SIG-M5 treated with dmso at 0.1 percent for 504 hours (cell line): ENCODE data around the gene ENTREP3.

Experiments used
- DNase-seq: peaks from one replicate; lab custom pipeline; 2025; ENCODE audit not compliant: unreplicated experiment; lab: John Stamatoyannopoulos, UW

Gene ENTREP3

DNA sequence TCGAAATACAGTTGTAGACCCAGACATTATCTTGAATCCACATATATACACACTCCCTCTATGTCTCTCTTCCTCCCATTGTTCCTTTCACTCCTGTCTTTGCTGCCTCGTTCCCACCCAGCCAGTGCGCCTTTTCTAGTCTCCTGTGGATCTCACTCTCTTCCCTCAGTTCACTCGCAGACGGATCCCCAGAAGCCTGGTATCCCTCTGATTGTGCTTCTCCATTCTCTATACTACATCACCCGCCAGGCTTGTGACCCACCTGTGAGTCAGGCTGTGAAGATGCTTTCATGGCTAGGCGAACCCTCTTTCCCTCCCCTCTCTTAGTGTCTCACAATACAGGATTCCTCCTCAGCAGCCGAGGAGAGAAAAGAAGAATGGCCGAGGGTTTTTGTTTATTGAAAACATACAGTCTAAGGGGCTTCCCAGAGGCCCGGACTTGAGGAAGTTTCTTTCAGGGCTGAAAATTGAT lies 23.4 kb upstream of the ENTREP3 start:
- DNase-seq: no peak

DNA sequence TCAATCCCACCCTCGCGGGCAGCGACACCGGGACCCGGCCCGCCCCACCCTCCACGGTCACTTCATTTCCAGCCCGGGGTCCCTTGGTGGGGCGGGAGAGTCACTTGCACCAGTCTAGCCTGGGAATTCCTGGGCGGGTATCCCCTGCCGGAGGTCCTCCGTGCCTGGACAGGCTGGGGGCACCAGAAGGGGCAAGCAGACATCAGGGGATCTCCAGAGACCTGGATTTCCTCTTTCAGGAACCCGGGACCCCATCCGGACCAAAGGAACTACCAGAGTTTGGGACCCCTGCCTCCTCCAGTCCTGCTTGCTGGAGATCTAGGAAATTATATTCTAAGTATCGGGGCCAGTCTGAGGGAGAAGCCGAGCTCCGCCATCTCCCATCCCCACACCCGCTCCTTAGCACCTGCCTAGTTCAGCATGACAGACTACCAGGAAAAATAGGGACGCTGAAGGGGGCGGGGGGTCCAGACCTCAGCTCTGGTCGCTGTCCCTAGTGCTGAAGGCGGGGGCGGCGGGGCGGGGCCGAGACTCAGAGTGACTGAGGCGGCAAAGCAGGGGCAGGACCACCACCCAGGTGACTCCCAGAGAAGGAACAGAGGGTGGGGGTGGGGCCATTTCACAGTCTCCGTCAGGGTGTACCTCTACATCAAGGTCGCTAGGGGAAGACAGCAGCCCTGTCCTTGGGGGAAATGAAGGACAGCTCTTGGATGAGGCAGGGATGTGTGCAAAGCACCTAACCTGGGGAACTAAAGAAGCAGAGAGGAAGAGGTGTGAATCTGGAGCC lies 22.8 kb upstream of the ENTREP3 start:
- DNase-seq: peak; percentile 75

DNA sequence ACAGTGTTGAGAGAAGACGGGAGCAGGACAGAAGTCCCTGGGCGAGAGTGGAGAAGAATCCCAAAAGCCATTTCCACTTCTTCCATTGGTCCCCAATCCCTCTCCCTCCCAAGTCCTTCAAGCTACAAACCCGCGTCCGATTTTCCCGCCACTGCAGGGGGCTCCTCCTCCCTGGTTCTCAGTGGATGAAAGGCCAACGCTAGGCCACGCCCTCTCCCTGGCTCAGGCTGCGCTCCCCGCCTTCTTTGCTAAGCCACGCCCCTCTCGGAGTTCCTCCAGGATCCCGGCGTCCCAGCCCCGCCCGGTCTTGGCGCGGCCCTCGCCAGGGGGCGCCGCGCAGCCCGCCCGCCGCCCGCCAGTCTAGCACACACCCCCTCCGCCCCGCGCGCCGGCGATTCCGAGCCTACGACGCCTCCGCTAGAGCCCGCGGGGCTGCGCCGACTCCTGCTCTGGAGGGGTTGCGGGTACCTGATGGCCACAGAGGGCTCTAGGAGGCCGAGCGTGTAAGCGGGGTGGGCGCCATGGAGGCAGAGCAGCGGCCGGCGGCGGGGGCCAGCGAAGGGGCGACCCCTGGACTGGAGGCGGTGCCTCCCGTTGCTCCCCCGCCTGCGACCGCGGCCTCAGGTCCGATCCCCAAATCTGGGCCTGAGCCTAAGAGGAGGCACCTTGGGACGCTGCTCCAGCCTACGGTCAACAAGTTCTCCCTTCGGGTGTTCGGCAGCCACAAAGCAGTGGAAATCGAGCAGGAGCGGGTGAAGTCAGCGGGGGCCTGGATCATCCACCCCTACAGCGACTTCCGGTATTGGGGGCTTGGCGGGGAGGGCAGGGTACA lies 22.0 kb upstream of the ENTREP3 start, which contains the start of gene HCN3:
HCN3 (plus strand) TSS at position 394 of the 832 bp plus-strand sequence; CDS start at position 522, 128 bp downstream.
- peak; percentile 98 for DNase-seq

DNA sequence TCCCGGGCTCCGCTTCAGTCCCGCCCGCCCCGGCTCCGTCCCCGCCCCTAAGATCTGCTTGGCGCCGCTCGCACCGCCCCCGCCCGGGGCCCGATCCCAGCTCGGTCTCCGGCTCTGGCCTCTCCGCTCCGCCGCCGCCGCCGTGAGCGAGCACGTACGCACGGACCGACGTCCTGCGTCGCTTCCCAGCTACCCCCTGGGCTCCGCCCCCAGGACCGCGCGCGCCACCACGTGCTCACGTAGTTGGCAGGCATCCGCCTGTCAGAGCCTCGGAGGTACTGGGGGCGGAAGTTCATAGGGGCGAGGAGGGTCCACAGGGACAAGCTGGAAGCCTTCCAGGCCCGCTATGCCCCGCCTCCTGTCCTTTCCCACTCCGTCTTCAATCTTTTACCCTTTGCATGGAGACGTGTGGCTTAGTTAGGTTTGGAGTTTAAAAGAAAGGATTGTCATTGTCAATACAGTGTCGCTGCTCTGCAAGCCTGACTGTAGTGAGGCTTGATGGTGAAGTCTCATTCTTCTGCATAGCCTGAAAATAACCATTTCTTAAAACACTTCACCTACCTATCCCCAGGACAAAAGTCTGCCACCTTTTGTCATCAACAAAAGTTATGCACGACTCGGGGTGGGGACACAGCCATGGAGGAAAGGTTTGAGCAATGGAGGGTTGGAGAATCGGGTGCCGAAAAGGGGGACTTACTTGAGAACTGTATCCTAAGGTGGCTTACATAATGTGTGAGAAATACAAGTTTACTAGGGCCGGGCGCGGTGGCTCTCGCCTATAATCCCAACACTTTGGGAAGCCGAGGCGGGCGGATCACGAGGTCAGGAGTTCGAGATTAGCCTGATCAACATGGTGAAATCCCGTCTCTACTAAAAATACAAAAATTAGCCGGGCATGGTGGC lies 18.3 kb upstream of the ENTREP3 start, which contains the start of gene CLK2:
CLK2 (minus strand) TSS at position 162 of the 903 bp plus-strand sequence. CDS start 2,527 bp downstream, outside the sequence.
- DNase-seq: peak; percentile 98

DNA sequence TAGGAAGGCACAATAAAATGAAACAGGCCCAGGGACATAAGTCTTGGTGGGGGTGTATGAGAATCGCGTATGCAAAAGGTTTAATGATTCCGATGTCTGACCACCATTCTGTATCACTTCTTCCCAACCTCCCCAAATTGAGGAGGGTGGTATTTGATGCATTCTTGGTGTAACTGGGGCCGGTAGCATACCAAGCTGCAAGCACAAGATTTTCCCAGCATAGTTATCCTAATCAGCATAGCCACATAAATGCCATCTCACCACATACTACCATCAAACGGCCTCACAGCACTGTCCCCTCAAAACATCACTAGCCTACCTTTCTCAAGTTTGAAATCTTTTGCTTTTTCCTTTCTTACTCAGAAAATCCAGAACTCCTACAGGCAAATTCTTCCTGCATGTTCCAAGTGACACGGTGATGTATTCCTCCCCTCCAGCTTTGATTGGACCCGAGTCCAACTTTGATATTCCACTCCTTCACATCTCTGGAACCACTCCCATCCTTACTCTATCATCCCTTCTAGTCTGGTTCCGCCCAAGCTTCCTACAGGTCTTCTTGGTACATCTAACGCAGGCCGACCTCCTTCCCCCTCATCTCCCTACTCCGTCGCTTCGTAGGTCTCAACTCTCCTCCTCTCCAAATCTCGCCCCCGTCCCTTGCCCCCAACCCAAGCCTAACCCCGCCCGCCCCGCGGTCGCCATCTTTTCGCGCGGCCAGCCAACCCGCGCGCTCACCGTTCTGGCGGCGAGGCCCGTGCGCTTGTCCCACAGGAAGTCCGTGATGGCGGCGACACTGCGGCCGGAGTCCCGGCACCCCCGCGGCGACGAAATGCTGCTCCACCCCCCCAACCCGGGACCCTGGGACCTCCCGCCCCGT lies 17.4 kb upstream of the ENTREP3 start:
- DNase-seq: peak; percentile 46

DNA sequence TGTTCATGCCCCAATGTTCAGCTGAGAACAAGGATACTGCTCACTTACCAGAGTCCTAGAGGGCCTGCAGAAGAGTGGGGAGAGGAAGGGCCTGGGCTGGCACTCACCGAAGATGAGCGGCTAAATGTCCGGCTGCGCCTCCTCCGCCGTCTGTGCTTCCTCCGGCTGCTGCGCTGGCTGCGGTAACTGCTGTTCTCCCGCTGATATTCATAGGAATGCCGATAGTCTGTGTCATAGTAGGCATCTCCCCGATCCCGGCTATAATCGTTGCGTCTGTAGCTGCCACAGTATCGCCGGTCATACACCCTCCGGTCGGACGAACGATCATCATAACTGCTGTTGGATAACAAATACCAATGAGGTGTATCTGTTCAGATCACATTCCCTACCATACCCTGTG lies 14.1 kb upstream of the ENTREP3 start:
- DNase-seq: no peak

DNA sequence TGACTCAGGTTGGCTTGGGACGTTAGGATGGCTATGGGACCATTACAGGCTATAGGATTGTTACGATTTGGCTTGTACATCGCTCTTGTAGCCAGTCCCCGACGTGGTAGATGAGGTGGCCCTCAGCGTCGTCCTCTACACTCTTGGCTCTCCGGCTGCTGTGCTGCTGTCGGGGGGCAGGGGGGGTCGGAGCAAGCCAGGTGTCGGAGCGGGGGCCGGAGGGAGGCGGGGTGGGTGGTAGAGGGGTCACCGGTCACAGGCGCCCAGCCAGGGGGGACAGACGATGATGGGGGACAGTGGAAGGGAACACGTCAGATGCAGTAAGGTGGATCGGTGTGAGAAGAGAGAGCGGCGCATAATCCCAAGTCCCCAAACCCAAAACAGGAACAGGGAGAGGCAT lies 13.3 kb upstream of the ENTREP3 start:
- no peak for DNase-seq

DNA sequence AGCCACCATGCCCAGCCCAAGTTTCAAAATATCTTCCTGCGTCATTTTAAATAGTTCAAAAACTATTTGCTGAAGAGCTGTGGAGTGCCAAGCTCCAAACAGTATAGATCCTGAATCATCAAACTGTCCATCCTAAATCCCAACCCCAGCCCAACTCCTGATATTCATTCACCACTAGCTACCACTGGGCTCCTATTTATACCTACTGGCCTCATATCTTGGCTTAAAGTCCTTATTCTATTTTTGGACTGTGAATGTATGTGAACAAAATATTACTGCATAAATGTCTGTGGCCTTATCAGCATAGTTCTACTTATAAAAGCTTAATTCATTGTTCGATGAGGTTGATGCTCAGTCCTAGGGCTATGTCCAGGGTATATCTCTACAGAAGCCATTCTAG lies 12.1 kb upstream of the ENTREP3 start:
- DNase-seq: no peak

DNA sequence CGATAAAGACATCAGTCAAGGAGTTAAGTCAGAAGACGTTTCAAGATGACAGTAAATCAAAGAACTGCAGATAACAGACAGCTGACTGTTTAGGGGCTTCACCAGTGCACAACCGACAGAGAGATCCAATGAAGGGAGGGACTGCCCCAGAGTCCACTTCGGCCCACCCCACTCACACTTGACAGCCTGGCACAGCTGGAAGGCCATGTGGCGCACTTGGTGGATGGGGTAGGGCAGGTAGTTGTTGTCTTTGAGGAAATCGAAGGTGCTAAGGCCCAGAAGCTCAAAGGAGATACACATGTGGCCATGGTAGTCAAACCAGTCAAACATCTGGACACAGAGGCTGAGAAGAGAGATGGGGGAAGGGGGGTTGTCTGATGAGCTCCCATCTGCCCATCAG lies 11.3 kb upstream of the ENTREP3 start:
- no peak for DNase-seq

DNA sequence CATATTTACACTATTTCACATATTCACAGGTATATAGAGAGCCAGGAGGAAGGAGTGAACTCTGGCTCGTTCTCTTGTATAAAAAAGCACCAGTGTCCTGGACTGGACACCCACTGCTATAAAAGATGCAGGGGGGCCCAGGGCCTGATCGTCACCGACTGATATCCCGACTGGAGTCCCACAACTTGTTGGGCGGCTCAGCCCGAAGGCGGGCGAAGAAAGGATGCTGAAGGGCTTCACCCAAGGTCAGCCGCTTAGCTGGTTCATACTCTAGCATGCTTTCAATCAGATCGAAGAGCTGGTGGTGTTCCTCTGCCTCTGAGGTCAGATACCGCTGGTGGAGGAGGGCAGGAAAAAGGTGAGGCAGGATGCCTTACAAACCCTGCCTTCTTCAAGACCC lies 7.8 kb upstream of the ENTREP3 start:
- DNase-seq: no peak

DNA sequence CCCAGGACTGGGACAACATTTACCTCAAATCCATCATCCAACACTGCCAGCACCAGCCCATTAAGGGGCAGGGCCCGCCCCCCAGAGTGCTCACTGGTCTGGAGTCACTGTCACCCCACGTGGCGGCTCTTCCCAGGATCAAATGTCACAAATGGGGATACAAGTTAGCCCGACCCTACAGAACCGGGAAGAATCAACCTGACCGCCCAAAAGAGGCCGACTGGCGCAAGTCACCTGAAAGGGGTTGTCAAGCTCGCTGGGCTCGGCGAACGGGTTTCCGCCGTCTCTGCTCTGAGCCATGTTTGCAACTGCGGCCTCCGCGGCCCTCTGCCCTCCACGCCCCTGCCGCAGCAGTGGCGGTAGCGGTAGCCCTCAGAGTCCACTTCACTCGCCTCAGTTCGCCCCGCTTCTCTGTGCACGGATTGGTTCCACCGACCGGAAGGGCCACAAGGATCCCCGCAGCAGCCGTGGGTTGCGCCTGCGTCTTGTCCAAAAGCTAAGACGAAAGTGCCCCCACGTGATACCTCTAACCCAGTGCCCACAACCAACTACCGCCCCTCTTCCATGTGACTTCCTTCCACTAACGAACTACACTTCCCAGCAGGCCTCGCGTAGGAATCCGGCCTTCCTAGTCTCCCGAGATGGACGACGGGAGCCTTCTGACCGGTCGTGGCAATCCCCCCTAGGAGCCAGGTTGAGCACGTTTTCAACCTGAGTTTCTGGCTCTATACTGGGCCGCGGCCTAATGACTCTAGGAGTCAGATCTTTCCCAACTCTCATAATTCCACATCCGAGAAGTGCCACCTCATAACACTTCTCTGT lies 6.8 kb upstream of the ENTREP3 start, which contains the start of gene SCAMP3:
SCAMP3 (minus strand) TSS at position 509 of the 822 bp plus-strand sequence; CDS start at position 300, 209 bp downstream.
- peak; percentile 100 for DNase-seq

DNA sequence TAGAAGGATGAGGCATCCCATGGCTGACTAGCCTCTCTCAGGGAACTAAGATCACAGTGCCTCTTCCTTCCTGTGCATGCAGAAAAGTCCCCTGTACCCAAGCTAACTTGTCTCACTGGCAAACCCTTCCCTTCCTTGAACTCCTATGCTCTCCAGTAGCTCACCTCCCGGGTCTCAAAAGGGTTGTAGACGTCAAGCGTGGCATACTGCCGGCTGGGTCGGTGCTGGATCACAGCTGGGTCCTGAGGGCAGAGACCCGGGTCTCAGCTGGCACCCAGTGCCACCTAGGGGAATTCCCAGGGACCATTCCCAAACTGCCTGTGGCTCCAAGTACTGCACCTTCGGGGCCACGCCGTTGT lies 6.2 kb upstream of the ENTREP3 start:
- peak; percentile 35 for DNase-seq

DNA sequence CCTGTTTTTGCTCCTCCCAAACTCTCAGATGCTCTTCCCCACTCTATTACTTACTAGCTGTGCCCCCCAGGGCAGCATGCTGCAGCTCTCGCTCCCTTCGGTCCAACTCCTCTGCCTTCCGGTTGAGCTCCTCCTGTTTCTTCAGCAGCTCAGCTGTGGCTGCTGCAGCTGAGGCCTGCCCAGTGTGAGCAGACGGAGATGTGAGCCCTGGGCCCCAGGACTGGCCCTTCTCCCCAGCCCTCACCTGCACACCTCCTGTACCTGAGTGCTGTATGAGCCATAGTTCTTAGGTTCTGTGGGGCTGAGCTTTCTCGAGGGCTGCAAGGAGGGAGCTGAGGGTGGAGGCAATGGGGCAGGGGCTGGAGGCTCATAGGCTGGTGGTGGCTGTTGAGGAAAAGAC lies 5.0 kb upstream of the ENTREP3 start:
- no peak for DNase-seq

DNA sequence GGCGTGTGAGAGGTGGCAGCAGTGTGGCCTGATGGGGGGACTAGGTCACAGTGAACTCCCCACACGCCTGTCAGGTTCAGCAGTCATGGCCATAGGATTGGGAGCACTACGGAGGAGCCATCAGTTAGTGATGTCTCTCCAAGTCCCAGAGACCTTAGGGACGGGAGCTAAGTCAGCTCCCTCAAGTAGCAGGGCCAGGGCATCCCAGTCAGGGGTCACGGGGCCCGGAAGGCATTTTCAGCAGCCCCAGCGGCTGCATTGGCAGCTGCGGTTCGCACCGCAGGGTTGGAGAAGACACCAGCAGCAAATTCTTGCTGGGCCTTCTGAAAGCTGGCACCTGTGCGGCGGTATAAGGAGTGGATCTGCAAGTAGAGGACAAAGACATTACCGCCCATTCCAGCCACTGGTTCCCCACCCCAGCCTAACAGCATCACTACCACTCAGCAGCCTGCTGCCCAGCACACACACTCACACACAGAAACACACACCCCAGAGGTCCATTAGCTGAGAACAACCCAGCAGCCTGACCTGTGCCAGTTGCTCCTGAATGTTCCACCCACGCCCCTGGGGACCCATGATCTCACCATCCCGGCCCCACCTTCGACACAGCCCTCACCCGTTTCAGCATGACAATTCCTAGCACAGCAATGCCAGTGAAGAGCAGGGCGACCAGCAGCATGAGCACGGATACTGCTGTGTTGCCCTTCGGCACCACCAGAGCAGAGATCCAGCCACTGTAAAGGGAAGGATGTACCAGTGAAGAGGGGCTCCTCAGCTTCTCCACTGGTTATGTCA lies 972 bp upstream of the ENTREP3 start:
- DNase-seq: no peak

DNA sequence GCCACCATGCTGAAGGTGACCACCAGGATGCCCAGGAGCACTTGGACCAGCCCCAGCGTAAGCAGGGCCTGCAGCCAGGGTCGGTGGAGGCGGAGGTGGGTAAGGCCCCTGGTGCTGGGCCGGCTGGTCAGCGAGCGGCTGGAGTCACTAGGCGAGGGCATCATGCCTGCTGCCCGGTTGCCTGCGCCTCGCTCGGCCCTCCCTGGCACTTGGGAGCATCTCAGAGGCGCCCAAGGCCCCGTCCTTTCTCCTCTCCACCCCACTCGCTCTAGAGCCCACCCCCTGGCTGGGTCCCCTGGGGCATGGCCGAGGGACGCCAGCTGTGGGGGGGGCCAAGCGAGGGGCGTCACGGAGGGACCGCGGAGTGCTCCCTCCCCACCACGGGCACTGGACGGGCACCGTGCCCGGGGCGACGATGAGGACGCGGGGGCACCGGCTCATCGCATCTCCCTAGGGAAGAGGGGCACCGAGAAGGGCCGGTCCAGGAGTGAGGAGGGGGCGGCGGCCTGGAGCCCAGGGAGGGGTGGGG lies 505 bp downstream of the ENTREP3 start:
- DNase-seq: no peak

DNA sequence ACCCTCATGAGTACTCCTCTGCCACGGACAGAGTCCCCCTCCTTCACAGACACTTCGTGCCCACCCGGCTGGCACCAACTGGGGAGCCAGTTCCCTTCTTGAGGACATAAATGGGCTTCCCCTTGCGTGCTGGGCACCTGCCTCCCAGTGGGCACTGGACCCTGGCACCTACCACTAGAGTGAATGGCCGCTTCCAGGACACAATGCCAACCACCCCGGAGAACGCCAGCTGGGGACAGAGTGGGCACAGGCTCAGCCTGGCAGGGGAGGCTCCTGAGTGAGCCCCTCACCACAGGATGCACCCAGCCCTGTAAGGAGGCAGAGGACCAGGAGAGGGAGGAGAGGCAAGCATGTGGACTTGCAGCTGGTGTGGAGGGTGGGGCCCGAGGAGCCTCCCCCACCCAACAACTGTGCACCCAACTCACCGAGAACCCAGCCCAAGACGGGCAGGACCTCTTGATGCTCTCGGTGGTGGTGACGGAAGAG lies 1.0 kb downstream of the ENTREP3 start:
- DNase-seq: no peak

DNA sequence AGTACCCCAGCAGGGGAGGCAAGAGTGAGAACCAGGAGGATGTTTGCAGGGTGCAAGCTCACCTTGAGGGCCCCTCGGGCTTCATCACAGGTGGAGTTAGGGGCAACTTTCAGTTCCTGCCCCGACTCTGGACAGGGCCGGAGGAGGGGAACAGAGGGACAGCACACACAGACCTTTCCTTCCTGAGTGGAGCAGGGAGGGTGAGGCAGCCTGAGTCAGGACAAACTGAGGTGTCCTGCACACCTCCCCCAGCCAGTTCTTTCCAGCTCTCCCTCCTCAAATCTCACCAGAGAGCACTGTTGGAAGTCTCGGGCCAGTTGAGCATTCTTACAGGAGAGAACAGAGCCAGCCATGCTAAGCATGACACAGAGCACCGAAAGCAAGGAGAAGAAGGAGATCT lies 1.5 kb downstream of the ENTREP3 start:
- no peak for DNase-seq

DNA sequence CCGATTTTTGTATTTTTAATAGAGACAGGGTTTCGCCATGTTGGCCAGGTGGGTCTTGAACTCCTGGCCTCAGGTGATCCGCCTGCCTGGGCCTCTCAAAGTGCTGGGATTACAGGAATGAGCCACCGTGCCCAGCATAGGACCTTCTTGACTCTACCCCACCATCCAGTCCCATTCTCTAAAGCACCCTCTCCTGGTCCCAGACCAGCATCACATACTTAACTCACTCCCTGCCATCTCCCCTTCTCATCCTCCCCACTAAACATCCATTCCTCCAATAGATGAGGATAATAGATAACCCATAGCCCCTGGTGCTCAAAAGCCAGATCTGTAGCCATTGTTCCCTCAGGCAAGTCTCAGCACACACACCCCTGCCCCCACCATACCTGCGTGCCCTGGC lies 2.1 kb downstream of the ENTREP3 start:
- DNase-seq: peak; percentile 41
